T-cell (primary cell): Measurements from ENCODE around the gene ERBB2. TPM values are rescaled to one million over a fixed set of nuclear protein-coding genes. Genes with fewer than 3 reads are reported as not detected.
A peak's percentile ranks its signal among the peaks of the same experiment; 100 is the strongest.

Source experiments
- ATAC-seq, 4 experiments: fragments of 200-7000 bp in 3 of 4; fragments of 150-1000 bp in 1 of 4; cut with Tn5 transposase; replicated peaks in 1 of 4; 1 replicate in 3 of 4; 2 replicates in 1 of 4; pipeline ENCODE4 v1.10.0; 2021; ENCODE audit warnings: moderate library complexity in 3 of 4, mild to moderate bottlenecking in 2 of 4, moderate number of reproducible peaks in 1 of 4
- CTCF ChIA-PET, 2 donors: fragments of 300-600 bp; sonication (Branson Sonifier 250); formaldehyde crosslinking; loops; one replicate each; lab custom pipeline; 2022; ENCODE audit warnings: antibody characterized with exemption in 2 of 2; lab: Charles Lee
- POLR2A ChIA-PET, 2 donors: fragments of 300-600 bp; sonication (Branson Sonifier 250); formaldehyde crosslinking; loops; one replicate each; lab custom pipeline; 2022; ENCODE audit warnings: antibody characterized with exemption in 2 of 2; lab: Charles Lee
- DNase-seq, 35 experiments: peaks; one replicate each; pipeline versions ENCODE4 v3.0.0 to v3.0.0-alpha.2; 2013 to 2023
- H3K27ac ChIP-seq: one replicate; pipeline ENCODE4 v1.5.1; 2013; ENCODE audit warnings: low read length
- H3K27me3 ChIP-seq, 2 experiments: replicated peaks in 1 of 2; 1 replicate in 1 of 2; 2 replicates in 1 of 2; pipeline versions ENCODE4 v1.6.1 to v1.7.0; 2013; ENCODE audit warnings: low read length in 1 of 2, mixed read lengths in 1 of 2; ENCODE audit not compliant: control insufficient read depth in 2 of 2, insufficient read depth in 2 of 2; ENCODE audit errors: extremely low read depth in 1 of 2
- H3K36me3 ChIP-seq, 2 donors: 1 replicate in 1 of 2; 2 replicates in 1 of 2; pipeline versions ENCODE4 v1.6.1 to v1.7.0; 2013; ENCODE audit warnings: low read length in 1 of 2; ENCODE audit not compliant: control insufficient read depth in 2 of 2, insufficient read depth in 1 of 2; ENCODE audit errors: extremely low read depth in 1 of 2
- H3K4me1 ChIP-seq, 2 experiments: 1 replicate in 1 of 2; 2 replicates in 1 of 2; pipeline versions ENCODE4 v1.6.1 to v1.7.0; 2013; ENCODE audit warnings: low read length in 2 of 2, mixed read lengths in 1 of 2; ENCODE audit not compliant: insufficient read depth in 2 of 2, control insufficient read depth in 1 of 2; ENCODE audit errors: extremely low read depth in 1 of 2
- H3K4me3 ChIP-seq, 2 donors: 1 replicate in 1 of 2; 2 replicates in 1 of 2; pipeline versions ENCODE4 v1.5.1 to v1.7.0; 2013; ENCODE audit warnings: mild to moderate bottlenecking in 2 of 2, low read length in 1 of 2, moderate library complexity in 1 of 2; ENCODE audit not compliant: control insufficient read depth in 1 of 2; ENCODE audit errors: extremely low read depth in 1 of 2
- H3K9me3 ChIP-seq: 2 replicates; pipeline ENCODE4 v1.7.0; 2013
- H3K27ac Mint-ChIP-seq, 2 donors: one replicate each; pipeline ENCODE4 v1.8.0; 2020 to 2021; ENCODE audit warnings: mild to moderate bottlenecking in 2 of 2, mixed read lengths in 2 of 2
- H3K27me3 Mint-ChIP-seq, 2 donors: one replicate each; pipeline ENCODE4 v1.8.0; 2021 to 2022; ENCODE audit warnings: mixed read lengths in 2 of 2
- H3K36me3 Mint-ChIP-seq: one replicate; pipeline ENCODE4 v1.8.0; 2021; ENCODE audit warnings: mixed read lengths
- H3K4me1 Mint-ChIP-seq, 3 donors: one replicate each; pipeline ENCODE4 v1.8.0; 2020 to 2022; ENCODE audit warnings: mixed read lengths in 3 of 3, mild to moderate bottlenecking in 1 of 3
- H3K4me3 Mint-ChIP-seq, 3 donors: one replicate each; pipeline ENCODE4 v1.8.0; 2020 to 2022; ENCODE audit warnings: mild to moderate bottlenecking in 3 of 3, mixed read lengths in 3 of 3, moderate library complexity in 3 of 3
- H3K9me3 Mint-ChIP-seq, 3 donors: one replicate each; pipeline ENCODE4 v1.8.0; 2020 to 2022; ENCODE audit warnings: mixed read lengths in 3 of 3
- WGBS: methylation state at CpG from one replicate; pipeline ENCODE4 v1.1.5; 2013; ENCODE audit warnings: missing lambda C conversion rate; ENCODE audit not compliant: insufficient coverage; 5-methylcytosine and 5-hydroxymethylcytosine counted together
- total RNA-seq, 35 experiments: library from RNA in 6 of 35; stranded (reverse) in 6 of 35; fragments of 120-200 nt in 1 of 35; gene quantifications; one replicate each; pipeline versions ENCODE4 v1.2.1 to v1.2.4 and lab custom pipeline; 2013 to 2026

ERBB2 gene
- total RNA-seq, 5 donors from 2014 or later (not counting 1 experiment from before 2014, with no cell fraction given) = 4.1 to 8.8 (median 6.0) TPM

DNA sequence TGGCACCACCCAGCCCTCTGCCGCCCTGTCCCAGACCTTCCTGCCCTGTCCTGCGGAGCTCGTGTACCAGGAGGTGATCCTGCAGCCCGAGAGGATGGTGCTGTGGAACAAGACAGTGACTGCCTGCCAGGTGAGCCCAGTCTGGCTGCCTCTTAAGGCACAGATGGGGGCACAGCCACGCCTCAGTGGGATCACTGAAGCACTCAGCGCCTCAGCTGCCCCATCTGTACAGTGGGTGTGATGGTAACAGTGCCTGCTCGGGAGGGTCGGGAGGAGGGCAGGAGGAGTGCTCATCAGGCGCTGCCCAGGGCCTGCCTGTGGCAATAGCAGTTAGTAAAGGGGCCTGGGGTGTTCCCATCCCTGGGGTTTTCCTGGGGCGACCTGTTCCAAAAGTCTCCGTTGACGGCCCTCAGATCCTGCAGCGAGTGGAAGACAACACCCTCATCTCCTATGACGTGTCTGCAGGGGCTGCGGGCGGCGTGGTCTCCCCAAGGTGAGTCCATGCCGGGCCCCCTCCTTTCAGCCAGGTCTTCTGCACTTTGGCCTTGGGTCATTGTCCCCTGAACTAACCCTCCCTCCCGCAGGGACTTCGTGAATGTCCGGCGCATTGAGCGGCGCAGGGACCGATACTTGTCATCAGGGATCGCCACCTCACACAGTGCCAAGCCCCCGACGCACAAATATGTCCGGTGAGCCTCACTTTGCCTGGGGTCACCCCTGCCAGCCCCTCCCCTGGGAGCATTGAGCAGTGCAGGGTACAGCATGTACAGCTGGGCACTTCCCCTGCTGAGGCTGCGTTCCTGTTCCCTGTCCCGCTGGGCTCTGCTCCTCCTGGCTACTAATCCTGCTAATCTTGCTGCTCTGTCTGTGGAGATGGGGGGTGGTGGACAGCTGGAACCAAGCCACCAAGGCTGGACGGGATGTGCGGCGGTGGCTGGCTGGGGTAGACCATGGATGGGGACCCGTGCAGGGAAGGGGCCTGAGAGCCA, 39.2 kb upstream of the ERBB2 start:
- ChIA-PET POLR2A (no interaction called here), CTCF (interaction anchor here in 1 of 2 donors (0.5 kb wide), 1 partner anchor 515 kb away, joined by 4 read pairs; no protein-coding TSS in a partner anchor)
- Histone ChIP-seq H3K4me3 (no peak overlapping the region), H3K4me1 (peaks cover 14 to 42% of the 10 kb centered on the region in 2 experiments), H3K27me3 (peaks cover 0 to 1% of the 10 kb centered on the region in 2 experiments), H3K36me3 (peaks cover 13 to 66% of the 10 kb centered on the region in 2 donors), H3K9me3 (no peaks in the 10 kb centered on the region), H3K27ac (peak overlapping the region; percentile 23)
- ATAC-seq = no peak
- Mint-ChIP-seq H3K4me1 (peaks cover 17 to 29% (median 28%) of the 10 kb centered on the region in 3 donors), H3K27ac (peak overlapping the region; percentile 71 to 87), H3K9me3 (no peaks in the 10 kb centered on the region), H3K36me3 (peaks cover 27% of the 10 kb centered on the region), H3K27me3 (no peaks in the 10 kb centered on the region), H3K4me3 (peak overlapping the region in 1 of 3 donors; percentile 67)
- 96% methylated on average over 33 of the region's 35 CpGs for WGBS
- DNase-seq = no peak

DNA sequence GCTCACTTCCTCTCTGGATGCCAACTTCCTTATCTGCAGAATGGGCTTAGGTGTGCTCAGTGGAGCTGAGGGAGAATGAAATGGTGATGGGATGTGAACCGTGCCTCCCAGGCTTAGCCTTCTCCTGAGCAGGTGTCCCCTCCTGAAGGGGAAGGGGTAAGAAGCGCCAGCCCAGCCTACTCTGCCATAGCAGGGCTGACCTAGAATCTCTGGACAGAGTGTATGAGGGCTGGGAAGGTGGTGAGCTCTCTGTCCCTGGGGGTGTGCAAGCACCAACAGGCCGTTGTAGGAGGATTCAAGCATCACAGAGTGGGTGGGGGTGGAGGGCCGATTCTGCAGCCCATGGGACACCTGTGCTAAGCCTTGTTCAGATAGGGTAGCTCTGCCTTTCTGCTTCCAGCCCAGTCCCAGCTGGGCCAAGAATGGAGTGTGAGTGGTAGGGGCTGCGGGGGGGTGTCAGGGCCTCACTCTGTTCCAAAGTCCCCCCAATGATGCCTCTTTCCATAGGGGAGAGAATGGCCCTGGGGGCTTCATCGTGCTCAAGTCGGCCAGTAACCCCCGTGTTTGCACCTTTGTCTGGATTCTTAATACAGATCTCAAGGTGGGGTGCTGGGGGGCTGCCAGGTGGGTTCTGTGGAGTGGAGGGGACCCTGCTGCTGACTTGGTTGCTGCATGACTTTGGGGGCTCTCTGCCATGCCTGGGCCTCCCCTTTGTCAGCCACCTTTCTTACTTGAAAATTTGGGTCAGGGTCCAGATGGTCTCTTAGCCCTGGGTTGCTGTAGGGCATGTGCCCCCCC, 37.9 kb upstream of the ERBB2 start:
- Histone ChIP-seq H3K9me3 (no peaks in the 10 kb centered on the region), H3K4me3 (no peak overlapping the region), H3K4me1 (peaks cover 14 to 46% of the 10 kb centered on the region in 2 experiments), H3K27me3 (peaks cover 0 to 14% of the 10 kb centered on the region in 2 experiments), H3K27ac (no peak overlapping the region), H3K36me3 (peaks cover 13 to 56% of the 10 kb centered on the region in 2 donors)
- ATAC-seq (no peak), DNase-seq (no peak)
- WGBS = 100% methylated on average over 2 of the region's 8 CpGs
- POLR2A ChIA-PET = no interaction called here
- Mint-ChIP-seq H3K4me1 (peaks cover 20 to 29% (median 26%) of the 10 kb centered on the region in 3 donors), H3K4me3 (peak overlapping the region in 1 of 3 donors; percentile 19), H3K27me3 (peaks cover 5 to 7% of the 10 kb centered on the region in 2 donors), H3K9me3 (no peaks in the 10 kb centered on the region), H3K27ac (no peak overlapping the region), H3K36me3 (peaks cover 25% of the 10 kb centered on the region)
- CTCF ChIA-PET = no interaction called here

DNA sequence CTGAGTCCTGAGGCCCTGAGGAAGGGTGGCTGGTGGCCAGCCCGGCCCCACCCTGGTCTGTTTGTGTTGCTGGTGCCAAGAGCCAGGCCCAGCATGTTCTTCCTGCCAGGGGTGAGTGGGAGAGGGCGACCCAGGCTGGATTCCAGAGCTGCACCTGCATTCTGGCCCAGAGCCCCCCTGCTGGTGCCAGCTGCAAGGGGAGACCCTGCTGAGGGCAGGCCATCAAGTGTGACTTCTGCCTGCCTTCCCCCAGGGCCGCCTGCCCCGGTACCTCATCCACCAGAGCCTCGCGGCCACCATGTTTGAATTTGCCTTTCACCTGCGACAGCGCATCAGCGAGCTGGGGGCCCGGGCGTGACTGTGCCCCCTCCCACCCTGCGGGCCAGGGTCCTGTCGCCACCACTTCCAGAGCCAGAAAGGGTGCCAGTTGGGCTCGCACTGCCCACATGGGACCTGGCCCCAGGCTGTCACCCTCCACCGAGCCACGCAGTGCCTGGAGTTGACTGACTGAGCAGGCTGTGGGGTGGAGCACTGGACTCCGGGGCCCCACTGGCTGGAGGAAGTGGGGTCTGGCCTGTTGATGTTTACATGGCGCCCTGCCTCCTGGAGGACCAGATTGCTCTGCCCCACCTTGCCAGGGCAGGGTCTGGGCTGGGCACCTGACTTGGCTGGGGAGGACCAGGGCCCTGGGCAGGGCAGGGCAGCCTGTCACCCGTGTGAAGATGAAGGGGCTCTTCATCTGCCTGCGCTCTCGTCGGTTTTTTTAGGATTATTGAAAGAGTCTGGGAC, 37.1 kb upstream of the ERBB2 start:
- POLR2A ChIA-PET = no interaction called here

DNA sequence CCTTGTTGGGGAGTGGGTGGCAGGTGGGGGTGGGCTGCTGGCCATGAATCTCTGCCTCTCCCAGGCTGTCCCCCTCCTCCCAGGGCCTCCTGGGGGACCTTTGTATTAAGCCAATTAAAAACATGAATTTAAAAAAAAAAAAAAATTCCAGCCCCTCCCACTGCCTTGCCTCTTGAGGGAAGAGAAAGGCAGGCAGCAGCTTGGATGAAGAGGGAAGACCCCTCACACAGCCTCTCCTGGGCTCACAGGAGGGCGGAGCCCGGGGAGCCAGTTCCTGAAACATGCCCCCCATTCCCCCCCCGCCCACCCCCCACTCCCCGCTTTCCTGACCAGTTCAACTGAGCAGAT, 36.5 kb upstream of the ERBB2 start:
- ChIA-PET CTCF (no interaction called here), POLR2A (interaction anchor here in 1 of 2 donors (0.7 kb wide), 1 partner anchor 42 kb away, joined by 3 read pairs; no protein-coding TSS in a partner anchor)
- peaks cover 13 to 45% of the 10 kb centered on the region in 2 donors for H3K36me3 ChIP-seq
- H3K27me3 Mint-ChIP-seq = peaks cover 7 to 8% of the 10 kb centered on the region in 2 donors
- H3K36me3 Mint-ChIP-seq = peaks cover 19% of the 10 kb centered on the region
- no peak for ATAC-seq
- H3K4me3 ChIP-seq = no peak overlapping the region
- peaks cover 0 to 26% of the 10 kb centered on the region in 2 experiments for H3K27me3 ChIP-seq
- H3K9me3 ChIP-seq = no peaks in the 10 kb centered on the region
- H3K9me3 Mint-ChIP-seq = no peaks in the 10 kb centered on the region
- no peak overlapping the region for H3K27ac Mint-ChIP-seq
- no CpG with 5 or more reads among the region's 4 CpGs for WGBS
- peaks cover 15 to 25% (median 22%) of the 10 kb centered on the region in 3 donors for H3K4me1 Mint-ChIP-seq
- H3K4me1 ChIP-seq = peaks cover 13 to 48% of the 10 kb centered on the region in 2 experiments
- DNase-seq = no peak
- H3K4me3 Mint-ChIP-seq = no peak overlapping the region
- H3K27ac ChIP-seq = no peak overlapping the region

More for the DNA sequence above, 37.1 kb upstream of the ERBB2 start:
- Mint-ChIP-seq H3K27me3 (peaks cover 7 to 8% of the 10 kb centered on the region in 2 donors), H3K9me3 (no peaks in the 10 kb centered on the region), H3K36me3 (peaks cover 23% of the 10 kb centered on the region), H3K4me1 (peaks cover 21 to 29% (median 26%) of the 10 kb centered on the region in 3 donors), H3K27ac (no peak overlapping the region), H3K4me3 (no peak overlapping the region)
- CTCF ChIA-PET = no interaction called here
- H3K36me3 ChIP-seq = peaks cover 13 to 51% of the 10 kb centered on the region in 2 donors
- DNase-seq (no peak), ATAC-seq (no peak)
- H3K9me3 ChIP-seq = no peaks in the 10 kb centered on the region
- 92% methylated on average over 19 of the region's 22 CpGs for WGBS
- H3K27me3 ChIP-seq = peaks cover 0 to 22% of the 10 kb centered on the region in 2 experiments
- H3K4me1 ChIP-seq = peaks cover 13 to 50% of the 10 kb centered on the region in 2 experiments
- no peak overlapping the region for H3K4me3 ChIP-seq
- no peak overlapping the region for H3K27ac ChIP-seq

DNA sequence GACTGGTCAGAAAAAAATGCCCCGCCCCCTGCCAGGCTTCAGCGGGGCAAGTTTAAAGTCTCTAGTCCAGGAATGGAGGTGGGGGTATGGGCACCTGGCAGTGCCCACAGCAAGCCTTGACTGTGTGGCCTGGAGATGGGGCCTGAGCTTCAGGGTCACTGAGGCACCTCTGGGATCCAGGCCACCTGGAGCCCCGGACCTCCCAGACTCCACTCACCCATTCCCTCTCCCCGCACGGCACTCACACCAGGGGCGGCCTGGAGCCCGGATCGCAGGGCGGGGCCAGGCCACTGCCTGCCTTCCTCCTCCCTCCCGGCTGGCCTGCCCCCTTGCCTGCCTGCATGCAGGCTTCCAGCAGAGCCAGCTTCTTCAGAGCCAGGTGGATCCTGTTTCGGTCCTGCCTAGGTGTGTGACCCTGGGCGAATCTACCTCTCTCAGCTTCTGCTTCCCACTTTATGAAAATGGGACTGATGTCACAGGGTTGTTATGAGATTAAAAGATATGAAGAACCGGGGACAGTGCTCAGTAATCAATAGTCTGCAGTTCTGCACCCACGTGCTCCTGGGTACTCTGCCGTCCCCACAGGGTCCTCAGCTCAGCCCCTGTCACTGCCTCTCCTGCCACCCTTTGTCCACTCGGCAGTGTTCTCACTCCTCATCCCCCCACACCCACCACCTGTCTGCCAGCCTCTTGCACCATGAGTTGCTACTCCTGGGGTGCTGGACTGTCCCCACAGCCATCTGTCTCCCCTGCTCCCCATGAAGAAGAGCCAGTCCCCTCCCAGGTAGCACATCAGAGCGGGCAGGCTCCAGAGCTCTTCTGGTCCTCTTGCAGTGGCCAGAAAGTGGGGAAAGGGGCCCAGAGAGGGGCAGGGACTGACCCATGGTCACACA, 35.9 kb upstream of the ERBB2 start:
- Mint-ChIP-seq H3K36me3 (peaks cover 19% of the 10 kb centered on the region), H3K4me3 (no peak overlapping the region), H3K9me3 (no peaks in the 10 kb centered on the region), H3K27me3 (peaks cover 12% of the 10 kb centered on the region in 2 donors), H3K4me1 (peaks cover 16 to 25% (median 24%) of the 10 kb centered on the region in 3 donors), H3K27ac (peak overlapping the region in 1 of 2 donors; percentile 74)
- Histone ChIP-seq H3K4me3 (no peak overlapping the region), H3K27me3 (peaks cover 0 to 31% of the 10 kb centered on the region in 2 experiments), H3K36me3 (peaks cover 13 to 40% of the 10 kb centered on the region in 2 donors), H3K27ac (no peak overlapping the region), H3K4me1 (peaks cover 10 to 48% of the 10 kb centered on the region in 2 experiments), H3K9me3 (no peaks in the 10 kb centered on the region)
- ATAC-seq = no peak
- DNase-seq = no peak
- WGBS = 83% methylated on average over 13 of the region's 17 CpGs
- CTCF ChIA-PET = no interaction called here
- POLR2A ChIA-PET = interaction anchor here in 1 of 2 donors (0.7 kb wide), 1 partner anchor 42 kb away, joined by 3 read pairs; no protein-coding TSS in a partner anchor
